NCI-H2171 (cell line): Measurements from ENCODE around the gene ELAVL1.
A peak's percentile ranks its signal among the peaks of the same experiment; 100 is the strongest.
"Not testable (repeated sequence)": the region's sequence is repeated elsewhere in the genome, so short reads cannot be mapped to it uniquely, and the experiment has no call there.

Experiments used
- DNase-seq: peaks from one replicate; lab custom pipeline; 2025; lab: John Stamatoyannopoulos, UW

Gene ELAVL1

GRCh38 chr19:8005534-8006256 is at the start of gene ELAVL1:
Gene ELAVL1 (minus strand): TSS chr19:8005641. CDS start chr19:7991815, 13,826 bp downstream.
- DNase-seq, result peak; percentile 91

DNA sequence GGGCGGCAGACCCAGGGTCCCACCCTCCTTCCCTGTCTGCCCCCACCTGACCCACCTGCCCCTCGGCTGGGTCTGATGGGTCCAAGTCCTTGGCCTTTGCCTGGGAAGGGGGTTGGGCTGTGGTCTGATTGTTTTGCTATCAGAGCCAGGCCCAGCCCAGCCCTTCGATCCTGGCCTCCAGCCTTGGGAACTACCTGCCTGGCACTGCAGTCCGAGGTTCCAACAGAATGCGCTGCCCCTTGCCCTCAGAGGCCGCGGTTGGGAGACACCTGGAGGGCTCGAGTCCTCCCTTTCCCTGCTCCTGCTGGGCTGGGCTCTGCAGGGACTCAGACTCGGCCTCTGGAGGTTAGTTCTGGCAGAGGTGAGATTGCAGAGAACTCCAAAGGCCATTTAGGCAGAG is 48.7 kb upstream of the ELAVL1 start:
- no peak for DNase-seq

DNA sequence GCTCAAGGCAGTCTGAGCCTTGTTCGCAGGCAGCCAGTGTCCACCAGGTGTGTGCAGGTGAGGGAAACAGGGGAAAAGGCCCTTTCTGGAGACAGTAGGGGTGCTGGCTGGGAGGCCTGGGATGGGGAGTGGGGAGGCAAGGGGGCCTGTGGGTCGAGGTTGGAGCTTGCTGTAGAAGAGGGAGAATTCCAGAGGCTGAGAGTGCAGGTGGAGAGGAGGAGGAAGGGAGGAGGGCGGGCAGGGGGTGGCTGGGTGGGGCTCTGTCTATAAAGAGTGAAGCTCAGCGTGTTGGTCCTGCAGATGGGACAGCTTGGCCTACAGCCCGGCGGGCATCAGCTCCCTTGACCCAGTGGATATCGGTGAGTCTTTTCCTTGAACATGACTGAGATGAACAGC is 47.0 kb upstream of the ELAVL1 start, which contains the start of gene CCL25:
Gene CCL25 (plus strand): TSS at position 297 of the 396 bp plus-strand sequence. CDS start 290 bp downstream, outside the sequence.
- no peak for DNase-seq

- DNase-seq, result peak; percentile 74
These were observed 45.0 kb upstream of the ELAVL1 start for GRCh38 chr19:8050274-8051096.

DNA sequence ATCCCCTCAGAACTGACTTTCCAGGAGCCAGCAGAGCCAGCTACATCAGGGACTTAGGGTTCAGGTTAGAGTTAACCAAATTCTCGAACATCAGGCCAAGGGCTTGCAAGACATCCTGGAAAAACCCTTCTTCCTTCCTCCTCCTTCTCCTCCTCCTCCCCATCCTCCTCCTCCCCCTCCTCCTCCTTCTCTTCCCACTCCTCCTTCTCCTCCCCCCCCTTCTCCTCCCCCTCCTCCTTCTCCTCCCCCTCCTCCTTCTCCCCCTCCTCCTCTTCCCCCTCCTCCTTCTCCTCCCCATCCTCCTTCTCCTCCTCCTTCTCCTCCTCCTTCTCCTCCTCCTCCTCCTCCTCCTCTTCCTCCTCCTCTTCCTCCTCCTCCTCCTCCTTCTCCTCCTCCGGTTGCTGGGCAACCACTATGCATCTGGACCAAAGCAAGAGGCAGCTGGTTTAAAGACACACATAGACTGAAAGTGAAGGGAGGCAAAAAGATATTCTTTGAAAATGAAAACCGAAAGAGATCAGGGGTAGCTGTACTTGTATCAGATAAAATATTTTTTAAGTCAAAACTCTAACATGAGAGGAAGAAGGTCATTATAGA is 41.2 kb upstream of the ELAVL1 start:
- no peak for DNase-seq

- no peak for DNase-seq
These were observed 40.6 kb upstream of the ELAVL1 start for GRCh38 chr19:8045872-8046568.

- DNase-seq, result no peak
These were observed 38.6 kb upstream of the ELAVL1 start for GRCh38 chr19:8044018-8044417.

DNA sequence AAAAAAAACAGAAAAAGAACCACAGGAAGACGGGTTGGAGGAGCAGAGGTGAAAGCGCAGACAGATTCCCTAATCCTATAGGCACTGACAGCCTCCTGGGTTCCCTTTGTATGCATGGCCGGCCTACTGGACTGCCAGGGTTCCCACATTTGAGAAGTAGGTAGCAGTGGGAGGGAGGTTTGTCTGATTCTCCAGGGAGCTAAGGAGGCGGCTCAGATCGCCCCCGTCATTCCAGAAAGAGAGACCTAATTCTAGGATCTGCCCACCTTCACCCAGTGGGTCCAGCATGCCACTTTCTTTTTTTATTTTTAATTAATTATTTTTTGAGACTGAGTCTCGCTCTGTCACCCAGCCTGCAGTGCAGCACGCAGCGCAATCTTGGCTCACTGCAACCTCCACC is 37.5 kb upstream of the ELAVL1 start:
- DNase-seq, result no peak

DNA sequence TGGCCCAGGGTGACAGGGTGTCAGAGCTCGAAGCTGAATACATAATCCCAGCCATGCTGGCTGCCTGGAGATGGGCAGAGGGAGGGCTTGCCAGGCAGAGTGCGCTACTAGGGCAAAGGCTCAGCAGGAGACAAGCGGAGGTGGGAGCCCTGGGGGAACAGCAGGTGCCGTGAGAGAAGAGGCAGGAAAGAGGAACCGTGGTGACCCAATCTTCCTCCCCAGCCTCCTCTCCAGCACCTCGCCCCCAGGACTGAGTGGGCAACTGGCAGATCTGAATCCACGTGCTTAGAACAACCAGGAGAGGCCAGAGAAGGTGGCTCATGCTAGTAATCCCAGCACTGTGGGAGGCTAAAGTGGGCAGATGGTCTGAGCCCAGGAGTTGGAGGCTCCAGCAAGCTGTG is 36.1 kb upstream of the ELAVL1 start:
- DNase-seq, result peak; percentile 37

GRCh38 chr19:8039231-8039630 is 33.8 kb upstream of the ELAVL1 start:
- no peak for DNase-seq

DNA sequence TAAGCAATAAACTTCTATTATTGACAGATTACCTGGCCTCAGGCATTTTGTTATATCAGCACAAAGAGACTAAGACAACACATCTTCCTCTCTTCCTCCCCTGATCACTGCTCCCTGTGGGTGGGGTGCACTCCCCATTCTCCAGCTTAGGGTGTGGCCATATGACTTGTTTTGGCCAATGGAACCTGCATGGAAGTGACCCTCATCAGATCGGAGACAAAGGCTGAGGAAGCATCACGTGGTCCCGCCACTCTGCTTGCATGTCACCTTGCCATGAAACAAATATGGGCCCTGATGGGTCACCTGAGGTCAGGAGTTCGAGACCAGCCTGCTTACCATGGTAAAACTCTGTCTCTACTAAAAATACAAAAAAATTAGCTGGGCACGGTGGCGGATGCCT is 33.4 kb upstream of the ELAVL1 start:
- DNase-seq, result no peak

DNA sequence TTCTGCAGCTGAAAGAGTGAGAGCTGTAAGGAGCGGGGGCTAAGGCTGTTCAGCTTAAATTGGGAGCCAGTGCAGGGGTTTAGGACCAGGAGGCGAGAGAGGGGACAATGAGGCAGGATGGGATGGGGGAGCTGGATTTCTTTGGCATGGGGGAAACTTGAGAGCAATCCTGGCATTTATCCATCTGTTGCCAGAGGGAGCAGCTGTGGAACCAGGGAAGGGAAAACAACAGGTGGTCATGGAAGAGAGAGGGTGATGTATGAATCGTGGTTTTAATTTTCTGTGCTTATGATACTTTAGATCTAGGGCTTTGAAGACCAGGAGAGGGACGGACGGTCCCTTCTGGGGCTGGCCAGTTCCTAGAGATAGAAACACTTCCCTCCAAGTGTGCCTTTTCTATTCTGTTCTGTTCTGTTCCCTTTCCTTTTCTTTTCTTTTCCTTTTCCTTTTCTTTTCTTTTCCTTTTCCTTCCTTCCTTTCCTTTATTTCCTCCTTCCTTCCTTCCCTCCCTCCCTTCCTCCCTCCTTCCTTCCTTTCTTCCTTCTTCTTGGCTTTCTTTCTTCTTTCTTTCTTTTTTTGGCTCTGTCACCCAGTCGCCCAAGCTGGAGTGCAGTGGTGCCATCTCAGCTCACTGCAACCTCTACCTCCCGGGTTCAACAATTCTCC is 31.1 kb upstream of the ELAVL1 start:
- DNase-seq, result peak; percentile 89

- DNase-seq, result no peak
These were observed 28.7 kb upstream of the ELAVL1 start for GRCh38 chr19:8034178-8034525.

GRCh38 chr19:8033287-8034177 is 28.1 kb upstream of the ELAVL1 start:
- DNase-seq, result not testable (repeated sequence)

DNA sequence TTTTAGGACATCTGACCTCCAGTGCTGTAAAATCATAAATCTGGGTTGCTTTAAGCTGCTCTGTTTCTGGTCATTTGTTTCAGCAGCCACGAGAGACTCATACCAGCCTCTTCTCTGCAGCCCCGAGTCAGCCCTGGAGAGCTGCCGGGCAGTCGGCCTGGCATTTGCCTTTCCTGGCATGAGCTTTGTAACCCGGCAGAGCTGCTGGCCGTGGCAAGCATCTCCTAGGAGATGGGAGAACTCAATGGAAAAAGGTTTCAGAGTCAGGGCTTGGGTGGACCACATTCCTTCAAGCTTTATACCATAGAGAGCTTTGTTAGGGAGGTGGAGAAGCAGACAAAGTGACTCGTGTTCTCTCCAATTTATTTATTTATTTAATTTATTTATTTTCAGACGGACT is 25.5 kb upstream of the ELAVL1 start:
- DNase-seq, result no peak

DNA sequence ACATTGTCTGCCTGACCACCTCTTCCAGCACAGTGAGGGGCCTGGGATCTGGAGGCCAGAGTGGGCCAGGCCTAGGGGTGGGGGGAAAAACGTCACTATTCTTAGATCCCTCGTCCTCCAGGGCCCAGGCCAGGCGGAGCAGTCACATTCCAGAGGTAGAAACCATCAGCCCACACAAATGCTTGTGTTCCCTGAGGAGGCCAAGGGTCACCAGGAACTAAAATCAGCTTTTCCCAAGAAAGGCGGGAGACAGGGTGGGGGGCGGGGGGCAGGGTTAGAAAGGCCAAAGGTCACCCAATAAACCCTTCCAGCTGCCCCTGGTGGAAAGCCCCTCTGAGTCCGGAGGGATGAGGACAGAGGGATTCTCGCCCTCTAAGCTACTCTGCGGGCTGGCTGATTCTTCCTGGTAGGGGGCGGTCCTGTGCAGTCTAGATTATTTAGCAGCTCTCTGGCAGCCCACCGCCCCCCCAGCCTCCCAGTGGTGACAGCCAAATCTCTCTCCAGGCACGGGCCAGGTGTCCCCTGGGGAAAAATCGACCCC is 23.6 kb upstream of the ELAVL1 start:
- DNase-seq, result peak; percentile 57

GRCh38 chr19:8025316-8025715 is 19.9 kb upstream of the ELAVL1 start:
- no peak for DNase-seq

DNA sequence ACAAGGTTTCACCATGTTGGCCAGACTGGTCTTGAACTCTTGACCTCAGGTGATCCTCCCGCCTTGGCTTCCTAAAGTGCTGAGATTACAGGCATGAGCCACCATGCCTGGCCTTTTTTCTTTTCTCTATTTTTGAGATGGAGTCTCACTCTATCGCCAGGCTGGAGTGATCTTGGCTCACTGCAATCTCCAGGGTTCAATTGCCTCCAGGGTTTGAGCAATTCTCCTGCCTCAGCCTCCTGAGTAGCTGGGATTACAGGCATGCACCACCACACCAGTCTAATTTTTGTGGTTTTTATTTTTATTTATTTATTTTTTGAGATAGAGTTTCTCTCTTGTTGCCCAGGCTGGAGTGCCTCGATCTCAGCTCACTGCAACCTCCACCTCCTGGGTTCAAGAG is 18.8 kb upstream of the ELAVL1 start:
- DNase-seq, result not testable (repeated sequence)

GRCh38 chr19:8023371-8023770 is 17.9 kb upstream of the ELAVL1 start:
- no peak for DNase-seq

- no peak for DNase-seq
These were observed 16.8 kb upstream of the ELAVL1 start for GRCh38 chr19:8022275-8022674.
